LNCaP clone FGC (cell line): ENCODE results near the gene ZBTB43.
"Not testable (repeated sequence)": the region's sequence is repeated elsewhere in the genome, so short reads cannot be mapped to it uniquely, and the experiment has no call there.

Experiments
- DNase-seq: peaks from one replicate; pipeline ENCODE4 v3.0.0-alpha.2; 2011; ENCODE audit warnings: low read depth
- H3K4me3 ChIP-seq: 2 replicates; pipeline ENCODE4 v1.5.1; 2011; ENCODE audit warnings: mild to moderate bottlenecking, low read depth, low read length, control low read depth
- CTCF ChIP-seq: IDR thresholded peaks from 2 replicates; pipeline ENCODE4 v1.5.1; 2012; ENCODE audit warnings: mild to moderate bottlenecking; ENCODE audit not compliant: control insufficient read depth, insufficient read depth; ENCODE audit errors: extremely low read depth

The ZBTB43 gene

DNA sequence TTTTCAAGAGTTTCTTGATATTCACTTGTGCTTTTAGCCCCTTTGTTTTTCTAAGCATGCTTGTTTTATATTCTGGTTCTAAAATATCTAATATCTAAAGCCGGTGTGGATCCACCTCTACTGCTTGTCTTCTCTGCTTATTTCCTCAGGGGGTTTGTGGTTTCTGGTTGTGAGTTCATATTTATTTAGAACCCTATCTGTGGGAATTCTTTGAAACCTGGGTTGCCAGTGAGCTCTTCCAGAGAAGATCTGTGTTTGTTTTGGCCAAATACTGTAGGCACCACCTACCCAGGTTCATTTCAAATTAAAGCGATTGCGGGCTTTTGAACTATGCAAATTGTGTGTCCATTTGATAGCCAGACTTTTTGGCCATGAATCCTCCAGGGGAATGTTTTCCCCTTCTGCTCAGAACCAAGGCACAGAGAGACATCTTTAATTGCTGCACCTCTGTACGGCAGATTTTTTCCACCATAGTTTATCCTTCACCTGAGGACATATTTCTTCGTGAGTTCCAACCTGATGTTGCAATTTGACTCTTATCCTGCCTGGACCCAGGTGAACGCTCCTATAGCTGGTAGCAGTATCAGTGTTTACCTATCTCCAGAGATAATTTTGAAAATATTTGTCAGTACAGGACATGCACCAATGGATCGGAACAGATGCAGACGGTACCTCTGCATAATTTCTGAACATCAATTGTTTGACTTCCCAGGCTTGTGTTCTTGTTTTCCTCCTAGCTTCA, 2.4 kb upstream of the ZBTB43 start:
- no peak overlapping the region for H3K4me3 ChIP-seq

GRCh38 chr9:126804198-126804695, 593 bp upstream of the ZBTB43 start:
- TF ChIP-seq CTCF, result no peak
- H3K4me3 ChIP-seq, result peak overlapping the region; percentile 96
- no peak for DNase-seq

More for the DNA sequence above, 2.4 kb upstream of the ZBTB43 start:
- no peak for TF ChIP-seq CTCF
- DNase-seq, result no peak

- DNase-seq, result no peak
- no peak for TF ChIP-seq CTCF
- H3K4me3 ChIP-seq, result peak overlapping the region; percentile 96
Observed at GRCh38 chr9:126805554-126806262, 868 bp downstream of the ZBTB43 start.

DNA sequence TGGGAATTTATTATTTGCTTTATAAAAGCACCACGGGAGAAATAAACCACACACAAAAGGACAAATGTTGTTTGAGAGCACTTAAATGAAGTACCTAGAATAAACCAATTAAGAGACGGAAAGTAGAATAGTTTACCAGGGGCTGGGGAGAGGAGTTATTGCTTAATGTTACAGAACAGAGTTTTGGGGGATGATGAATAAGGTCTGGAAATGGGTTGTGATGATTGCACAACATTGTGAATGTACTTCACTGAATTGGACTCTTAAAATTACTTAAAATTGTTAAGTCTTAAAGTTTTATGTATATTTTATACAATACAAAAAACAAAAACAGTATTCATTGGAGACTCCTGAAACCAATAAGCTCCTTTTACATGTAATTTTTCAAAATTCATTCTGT, 1.5 kb downstream of the ZBTB43 start:
- DNase-seq, result no peak
- H3K4me3 ChIP-seq, result peak overlapping the region; percentile 96
- no peak for TF ChIP-seq CTCF

GRCh38 chr9:126809068-126809467, 4.2 kb downstream of the ZBTB43 start:
- no peak overlapping the region for H3K4me3 ChIP-seq
- TF ChIP-seq CTCF, result no peak
- DNase-seq, result no peak

DNA sequence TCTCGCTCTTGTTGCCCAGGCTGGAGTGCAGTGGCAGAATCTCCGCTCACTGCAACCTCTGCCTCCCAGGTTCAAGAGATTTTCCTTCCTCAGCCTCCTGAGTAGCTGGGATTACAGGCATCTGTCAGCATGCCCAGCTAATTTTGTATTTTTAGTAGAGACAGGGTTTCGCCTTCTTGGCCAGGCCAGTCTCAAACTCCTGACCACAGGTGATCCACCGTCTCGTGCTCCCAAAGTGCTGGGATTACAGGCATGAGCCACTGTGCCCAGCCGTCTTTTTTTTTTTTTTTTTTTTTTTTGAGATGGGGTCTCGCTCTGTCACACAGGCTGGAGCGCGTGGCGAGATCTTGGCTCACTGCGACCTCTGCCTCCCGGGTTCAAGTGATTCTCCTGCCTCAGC, 5.4 kb downstream of the ZBTB43 start:
- not testable (repeated sequence) for H3K4me3 ChIP-seq, DNase-seq

DNA sequence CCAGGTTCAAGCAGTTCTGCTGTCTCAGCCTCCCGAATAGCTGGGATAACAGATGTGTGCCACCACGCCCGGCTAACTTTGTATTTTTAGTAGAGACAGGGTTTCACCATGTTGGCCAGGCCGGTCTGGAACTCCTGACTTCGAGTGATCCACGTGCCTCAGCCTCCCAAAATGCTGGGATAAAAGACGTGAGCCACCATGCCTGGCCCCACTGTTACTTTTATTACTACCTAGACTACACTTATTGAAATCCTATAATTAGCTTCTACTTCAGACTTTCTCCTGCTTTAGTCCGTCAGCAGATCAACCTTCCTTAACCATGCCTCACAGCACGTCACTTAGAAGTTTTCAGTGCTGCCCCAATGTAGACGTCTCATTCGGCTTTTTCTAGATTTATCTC, 8.2 kb downstream of the ZBTB43 start:
- TF ChIP-seq CTCF, result no peak
- DNase-seq, result no peak
- no peak overlapping the region for H3K4me3 ChIP-seq
